ENCODE results near the gene ELP4. TPM values are rescaled to one million over a fixed set of nuclear protein-coding genes. Genes with fewer than 3 reads are reported as not detected.

ELP4 gene
- total RNA-seq, 1 donor from 2014 or later = 23.4 TPM

- no peaks in the 10 kb centered on the region for H3K36me3 Mint-ChIP-seq (ENCODE audit: insufficient read depth)
- H3K27me3 Mint-ChIP-seq = no peaks in the 10 kb centered on the region
- no peak overlapping the region for H3K4me3 Mint-ChIP-seq (ENCODE audit: low read depth)
- no peak for DNase-seq (ENCODE audit: low spot score, unreplicated experiment)
- H3K27ac Mint-ChIP-seq = no peak overlapping the region
- H3K4me1 Mint-ChIP-seq (ENCODE audit: low read depth) = no peaks in the 10 kb centered on the region
- TF ChIP-seq CTCF (IDR thresholded peaks at IDR 0.05; ENCODE audit: unreplicated experiment) = no peak
- H3K9me3 Mint-ChIP-seq (ENCODE audit: low read depth) = no peaks in the 10 kb centered on the region
Observed at GRCh38 chr11:31643857-31644256, 134.3 kb downstream of the ELP4 start.

- no peak overlapping the region for H3K27ac Mint-ChIP-seq
Observed at GRCh38 chr11:31645747-31646146, 136.2 kb downstream of the ELP4 start.

GRCh38 chr11:31646216-31646615 lies 136.6 kb downstream of the ELP4 start:
- Mint-ChIP-seq H3K36me3 (ENCODE audit: insufficient read depth) (peaks cover 1% of the 10 kb centered on the region), H3K27me3 (no peaks in the 10 kb centered on the region), H3K27ac (no peak overlapping the region), H3K9me3 (ENCODE audit: low read depth) (no peaks in the 10 kb centered on the region), H3K4me1 (ENCODE audit: low read depth) (peaks cover 5% of the 10 kb centered on the region), H3K4me3 (ENCODE audit: low read depth) (no peak overlapping the region)
- DNase-seq (ENCODE audit: low spot score, unreplicated experiment) = no peak
- TF ChIP-seq CTCF (IDR thresholded peaks at IDR 0.05; ENCODE audit: unreplicated experiment) = no peak

More at GRCh38 chr11:31645747-31646146, 136.2 kb downstream of the ELP4 start:
- Mint-ChIP-seq H3K4me1 (ENCODE audit: low read depth) (peaks cover 3% of the 10 kb centered on the region), H3K4me3 (ENCODE audit: low read depth) (no peak overlapping the region), H3K9me3 (ENCODE audit: low read depth) (no peaks in the 10 kb centered on the region), H3K36me3 (ENCODE audit: insufficient read depth) (peaks cover 1% of the 10 kb centered on the region), H3K27me3 (no peaks in the 10 kb centered on the region)
- TF ChIP-seq CTCF (IDR thresholded peaks at IDR 0.05; ENCODE audit: unreplicated experiment) = no peak
- no peak for DNase-seq (ENCODE audit: low spot score, unreplicated experiment)

GRCh38 chr11:31649129-31649966 lies 139.8 kb downstream of the ELP4 start:
- no peak for TF ChIP-seq CTCF (IDR thresholded peaks at IDR 0.05; ENCODE audit: unreplicated experiment)
- H3K36me3 Mint-ChIP-seq (ENCODE audit: insufficient read depth) = peaks cover 1% of the 10 kb centered on the region
- H3K27me3 Mint-ChIP-seq = no peaks in the 10 kb centered on the region
- no peak overlapping the region for H3K27ac Mint-ChIP-seq
- H3K9me3 Mint-ChIP-seq (ENCODE audit: low read depth) = no peaks in the 10 kb centered on the region
- H3K4me3 Mint-ChIP-seq (ENCODE audit: low read depth) = no peak overlapping the region
- no peak for DNase-seq (ENCODE audit: low spot score, unreplicated experiment)
- peaks cover 5% of the 10 kb centered on the region for H3K4me1 Mint-ChIP-seq (ENCODE audit: low read depth)

DNA sequence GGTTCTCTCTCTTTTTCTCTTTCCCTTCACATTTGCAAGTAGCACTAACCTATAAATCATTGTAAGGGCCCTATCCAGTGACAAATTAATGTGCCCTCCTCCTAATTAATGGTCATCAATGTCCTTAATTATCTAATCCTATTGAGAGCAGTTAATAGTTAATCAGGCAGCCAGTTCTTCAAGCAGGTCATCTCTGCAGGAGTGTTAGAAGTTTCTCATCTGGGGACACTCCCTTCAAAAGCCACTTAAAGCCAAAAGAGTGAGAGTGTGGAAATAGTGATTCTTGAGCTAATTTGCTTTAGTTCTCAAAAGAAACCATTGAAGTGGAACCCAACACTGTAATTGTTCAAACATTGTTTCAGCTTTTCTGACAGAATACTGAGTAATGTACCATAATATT lies 141.6 kb downstream of the ELP4 start:
- no peak overlapping the region for H3K27ac Mint-ChIP-seq
- H3K27me3 Mint-ChIP-seq = no peaks in the 10 kb centered on the region
- no peak overlapping the region for H3K4me3 Mint-ChIP-seq (ENCODE audit: low read depth)
- DNase-seq (ENCODE audit: low spot score, unreplicated experiment) = no peak
- H3K36me3 Mint-ChIP-seq (ENCODE audit: insufficient read depth) = peaks cover 1% of the 10 kb centered on the region
- no peaks in the 10 kb centered on the region for H3K9me3 Mint-ChIP-seq (ENCODE audit: low read depth)
- peaks cover 5% of the 10 kb centered on the region for H3K4me1 Mint-ChIP-seq (ENCODE audit: low read depth)
- TF ChIP-seq CTCF (IDR thresholded peaks at IDR 0.05; ENCODE audit: unreplicated experiment) = no peak

All from progenitor cell of endocrine pancreas (in vitro differentiated cells).